ENCODE data around the gene TRIM14. TPM values are rescaled to one million over a fixed set of nuclear protein-coding genes. Genes with fewer than 3 reads are reported as not detected.

The TRIM14 gene
- total and polyA plus RNA-seq, 7 donors, result 0.13 to 2.5 (median 0.79) TPM

GRCh38 chr9:98069551-98069950 is 49.5 kb downstream of the TRIM14 start:
- DNase-seq (no peak), ATAC-seq (no peak)
- H3K4me3 ChIP-seq, result no peak overlapping the region
- intact Hi-C loops (cut with DNase I), result no loop called here
- no peak overlapping the region for H3K27ac ChIP-seq
- TF ChIP-seq, protein P1, sequence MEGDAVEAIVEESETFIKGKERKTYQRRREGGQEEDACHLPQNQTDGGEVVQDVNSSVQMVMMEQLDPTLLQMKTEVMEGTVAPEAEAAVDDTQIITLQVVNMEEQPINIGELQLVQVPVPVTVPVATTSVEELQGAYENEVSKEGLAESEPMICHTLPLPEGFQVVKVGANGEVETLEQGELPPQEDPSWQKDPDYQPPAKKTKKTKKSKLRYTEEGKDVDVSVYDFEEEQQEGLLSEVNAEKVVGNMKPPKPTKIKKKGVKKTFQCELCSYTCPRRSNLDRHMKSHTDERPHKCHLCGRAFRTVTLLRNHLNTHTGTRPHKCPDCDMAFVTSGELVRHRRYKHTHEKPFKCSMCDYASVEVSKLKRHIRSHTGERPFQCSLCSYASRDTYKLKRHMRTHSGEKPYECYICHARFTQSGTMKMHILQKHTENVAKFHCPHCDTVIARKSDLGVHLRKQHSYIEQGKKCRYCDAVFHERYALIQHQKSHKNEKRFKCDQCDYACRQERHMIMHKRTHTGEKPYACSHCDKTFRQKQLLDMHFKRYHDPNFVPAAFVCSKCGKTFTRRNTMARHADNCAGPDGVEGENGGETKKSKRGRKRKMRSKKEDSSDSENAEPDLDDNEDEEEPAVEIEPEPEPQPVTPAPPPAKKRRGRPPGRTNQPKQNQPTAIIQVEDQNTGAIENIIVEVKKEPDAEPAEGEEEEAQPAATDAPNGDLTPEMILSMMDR (IDR thresholded peaks at IDR 0.05), result no peak
- H3K4me1 ChIP-seq, result no peaks in the 10 kb centered on the region
- 90 to 96% (median 96%) methylated on average over 6 of the region's 6 CpGs for WGBS, 3 donors
- H3K9me3 ChIP-seq, result no peaks in the 10 kb centered on the region
- H3K36me3 ChIP-seq (ENCODE audit: insufficient read depth in 1 of 2, low read depth in 1 of 2), result peaks cover 0 to 27% of the 10 kb centered on the region in 2 donors
- no peaks in the 10 kb centered on the region for H3K27me3 ChIP-seq (ENCODE audit: insufficient read depth in 3 of 3, low read length in 2 of 3)

- intact Hi-C loops (cut with DNase I), result no loop called here
- H3K9me3 ChIP-seq, result no peaks in the 10 kb centered on the region
- DNase-seq (no peak), ATAC-seq (no peak)
- no peak overlapping the region for H3K27ac ChIP-seq
- 77 to 92% (median 84%) methylated on average over 2 of the region's 2 CpGs for WGBS, 3 donors
- no peak overlapping the region for H3K4me3 ChIP-seq
- no peaks in the 10 kb centered on the region for H3K27me3 ChIP-seq (ENCODE audit: insufficient read depth in 3 of 3, low read length in 2 of 3)
- H3K36me3 ChIP-seq (ENCODE audit: insufficient read depth in 1 of 2, low read depth in 1 of 2), result peaks cover under 1 to 49% of the 10 kb centered on the region in 2 donors
- TF ChIP-seq, protein P1 (IDR thresholded peaks at IDR 0.05), result no peak
- H3K4me1 ChIP-seq, result no peaks in the 10 kb centered on the region
Measured at GRCh38 chr9:98067184-98067583, 51.8 kb downstream of the TRIM14 start.

- 86 to 91% (median 91%) methylated on average over 3 of the region's 3 CpGs for WGBS, 3 donors
- ATAC-seq (no peak), DNase-seq (no peak)
- Histone ChIP-seq H3K27ac (no peak overlapping the region), H3K36me3 (ENCODE audit: insufficient read depth in 1 of 2, low read depth in 1 of 2) (peaks cover 5 to 59% of the 10 kb centered on the region in 2 donors), H3K4me1 (no peaks in the 10 kb centered on the region), H3K27me3 (ENCODE audit: insufficient read depth in 3 of 3, low read length in 2 of 3) (no peaks in the 10 kb centered on the region), H3K4me3 (no peak overlapping the region), H3K9me3 (no peaks in the 10 kb centered on the region)
- intact Hi-C loops (cut with DNase I), result no loop called here
- TF ChIP-seq, protein P1 (IDR thresholded peaks at IDR 0.05), result no peak
Measured at GRCh38 chr9:98066235-98066634, 52.8 kb downstream of the TRIM14 start.

- no peak for ATAC-seq
- H3K36me3 ChIP-seq (ENCODE audit: insufficient read depth in 1 of 2, low read depth in 1 of 2), result peaks cover 5 to 66% of the 10 kb centered on the region in 2 donors
- TF ChIP-seq, protein P1 (IDR thresholded peaks at IDR 0.05), result no peak
- intact Hi-C loops (cut with DNase I), result no loop called here
- H3K9me3 ChIP-seq, result no peaks in the 10 kb centered on the region
- 80 to 88% (median 81%) methylated on average over 8 of the region's 8 CpGs for WGBS, 3 donors
- DNase-seq, result no peak
- no peaks in the 10 kb centered on the region for H3K27me3 ChIP-seq (ENCODE audit: insufficient read depth in 3 of 3, low read length in 2 of 3)
- H3K4me1 ChIP-seq, result no peaks in the 10 kb centered on the region
- no peak overlapping the region for H3K27ac ChIP-seq
- no peak overlapping the region for H3K4me3 ChIP-seq
Measured at GRCh38 chr9:98064623-98065392, 54.2 kb downstream of the TRIM14 start.

Measured in psoas muscle (tissue), 8 donors.